ENCODE measurements around the gene MAT2A. TPM values are rescaled to one million over a fixed set of nuclear protein-coding genes. Genes with fewer than 3 reads are reported as not detected.

The MAT2A gene
- polyA plus RNA-seq (ENCODE audit: insufficient read length): 188 TPM

- DNase-seq: peak; percentile 96
Observed at GRCh38 chr2:85538507-85539360, at the start of gene MAT2A. MAT2A (plus strand) TSS chr2:85539168; CDS start chr2:85539288, 120 bp downstream.

- no peak for DNase-seq
Observed at GRCh38 chr2:85490861-85491755, 47.9 kb upstream of the MAT2A start.

GRCh38 chr2:85496436-85496835 lies 42.5 kb upstream of the MAT2A start:
- no peak for DNase-seq

GRCh38 chr2:85497944-85498630 lies 40.9 kb upstream of the MAT2A start:
- DNase-seq: no peak

GRCh38 chr2:85501248-85501647 lies 37.7 kb upstream of the MAT2A start:
- DNase-seq: no peak

- no peak for DNase-seq
Observed at GRCh38 chr2:85502720-85503119, 36.2 kb upstream of the MAT2A start.

GRCh38 chr2:85503168-85503850 lies 35.7 kb upstream of the MAT2A start:
- no peak for DNase-seq

- no peak for DNase-seq
Observed at GRCh38 chr2:85503851-85504777, 34.9 kb upstream of the MAT2A start.

GRCh38 chr2:85504778-85505261 lies 34.1 kb upstream of the MAT2A start:
- DNase-seq: no peak

GRCh38 chr2:85505551-85506238 lies 33.3 kb upstream of the MAT2A start:
- DNase-seq: no peak

- no peak for DNase-seq
Observed at GRCh38 chr2:85506768-85507181, 32.2 kb upstream of the MAT2A start.

- no peak for DNase-seq
Observed at GRCh38 chr2:85511008-85511811, 27.8 kb upstream of the MAT2A start.

- DNase-seq: no peak
Observed at GRCh38 chr2:85514323-85514722, 24.6 kb upstream of the MAT2A start.

- DNase-seq: no peak
Observed at GRCh38 chr2:85516653-85517389, 22.1 kb upstream of the MAT2A start.

- DNase-seq: no peak
Observed at GRCh38 chr2:85522090-85522647, 16.8 kb upstream of the MAT2A start.

GRCh38 chr2:85523062-85523902 lies 15.7 kb upstream of the MAT2A start:
- no peak for DNase-seq

- no peak for DNase-seq
Observed at GRCh38 chr2:85523903-85524335, 15.0 kb upstream of the MAT2A start.
